ENCODE measurements around the gene EDARADD.

- TF ChIP-seq CTCF (IDR thresholded peaks at IDR 0.05): no peak
- TF ChIP-seq POLR2A (IDR thresholded peaks at IDR 0.05): no peak
These were observed 92.4 kb downstream of the EDARADD start for GRCh38 chr1:236486356-236487002.
